BLaER1 (cell line): ENCODE data around the gene ZFP91.

ENCODE experiments used
- H3K27ac ChIP-seq: shearing (Covaris generic); formaldehyde crosslinking; 2 replicates; pipeline ENCODE4 v1.8.1; 2022
- H3K27me3 ChIP-seq: shearing (Covaris generic); formaldehyde crosslinking; 2 replicates; pipeline ENCODE4 v1.8.1; 2022
- H3K36me3 ChIP-seq: shearing (Covaris generic); formaldehyde crosslinking; 2 replicates; pipeline ENCODE4 v1.8.1; 2022
- H3K4me1 ChIP-seq: shearing (Covaris generic); formaldehyde crosslinking; 2 replicates; pipeline ENCODE4 v1.8.1; 2022
- H3K4me2 ChIP-seq: shearing (Covaris generic); formaldehyde crosslinking; 2 replicates; pipeline ENCODE4 v1.8.1; 2022
- H3K4me3 ChIP-seq: shearing (Covaris generic); formaldehyde crosslinking; 2 replicates; pipeline ENCODE4 v1.8.1; 2022
- H3K9ac ChIP-seq: shearing (Covaris generic); formaldehyde crosslinking; 2 replicates; pipeline ENCODE4 v1.8.1; 2022
- H3K9me3 ChIP-seq: shearing (Covaris generic); formaldehyde crosslinking; 2 replicates; pipeline ENCODE4 v1.8.1; 2022
- H4K20me1 ChIP-seq: shearing (Covaris generic); formaldehyde crosslinking; 2 replicates; pipeline ENCODE4 v1.8.1; 2022
- Cebpa-rat ChIP-seq: shearing (Covaris generic); IDR thresholded peaks from 2 replicates; pipeline ENCODE4 v1.8.1; 2022

The ZFP91 gene

GRCh38 chr11:58654908-58655296 is 76.0 kb downstream of the ZFP91 start:
- Histone ChIP-seq H3K9ac (no peak overlapping the region), H4K20me1 (no peaks in the 10 kb centered on the region), H3K36me3 (no peaks in the 10 kb centered on the region), H3K27me3 (no peaks in the 10 kb centered on the region), H3K9me3 (peaks cover 3% of the 10 kb centered on the region; the same call in 1 of the 2 replicates), H3K4me3 (no peak overlapping the region), H3K4me2 (no peak overlapping the region), H3K27ac (no peak overlapping the region), H3K4me1 (no peaks in the 10 kb centered on the region)
- TF ChIP-seq Cebpa-rat: no peak

DNA sequence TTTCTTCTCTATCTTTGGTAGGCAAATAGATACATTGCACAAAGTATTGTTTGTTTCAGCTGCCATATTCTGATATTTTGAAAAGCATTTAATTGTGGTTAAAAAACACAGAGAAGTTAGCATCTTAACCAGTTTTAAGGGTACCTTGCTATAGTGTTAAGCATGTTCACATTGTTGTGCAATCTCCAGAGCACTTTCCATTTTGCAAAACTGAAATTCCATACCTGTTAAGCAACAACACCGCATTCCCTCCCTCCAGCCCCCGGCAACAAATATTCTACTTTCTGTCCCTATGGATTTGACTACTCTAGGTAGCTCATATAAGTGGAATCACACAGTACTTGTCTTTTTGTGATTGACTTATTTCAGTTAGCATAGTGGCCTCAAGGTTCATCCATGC is 77.5 kb downstream of the ZFP91 start:
- no peaks in the 10 kb centered on the region for H3K9me3 ChIP-seq
- H4K20me1 ChIP-seq: no peaks in the 10 kb centered on the region
- no peak for TF ChIP-seq Cebpa-rat
- H3K27me3 ChIP-seq: no peaks in the 10 kb centered on the region
- H3K4me3 ChIP-seq: no peak overlapping the region
- H3K4me1 ChIP-seq: no peaks in the 10 kb centered on the region
- H3K27ac ChIP-seq: no peak overlapping the region
- no peak overlapping the region for H3K9ac ChIP-seq
- no peak overlapping the region for H3K4me2 ChIP-seq
- no peaks in the 10 kb centered on the region for H3K36me3 ChIP-seq

GRCh38 chr11:58658623-58659022 is 79.8 kb downstream of the ZFP91 start:
- H3K27me3 ChIP-seq: no peaks in the 10 kb centered on the region
- H3K27ac ChIP-seq: no peak overlapping the region
- H3K4me1 ChIP-seq: no peaks in the 10 kb centered on the region
- no peaks in the 10 kb centered on the region for H4K20me1 ChIP-seq
- H3K4me2 ChIP-seq: no peak overlapping the region
- TF ChIP-seq Cebpa-rat: no peak
- no peak overlapping the region for H3K4me3 ChIP-seq
- H3K9me3 ChIP-seq: no peaks in the 10 kb centered on the region
- H3K36me3 ChIP-seq: no peaks in the 10 kb centered on the region
- no peak overlapping the region for H3K9ac ChIP-seq

- Histone ChIP-seq H3K9ac (no peak overlapping the region), H3K9me3 (no peaks in the 10 kb centered on the region), H3K4me2 (no peak overlapping the region), H3K27me3 (no peaks in the 10 kb centered on the region), H3K27ac (no peak overlapping the region), H3K4me1 (no peaks in the 10 kb centered on the region), H4K20me1 (no peaks in the 10 kb centered on the region), H3K36me3 (no peaks in the 10 kb centered on the region), H3K4me3 (no peak overlapping the region)
- no peak for TF ChIP-seq Cebpa-rat
These were observed 80.5 kb downstream of the ZFP91 start for GRCh38 chr11:58659404-58659803.

GRCh38 chr11:58659910-58660570 is 81.2 kb downstream of the ZFP91 start:
- Histone ChIP-seq H3K27ac (no peak overlapping the region), H3K4me3 (no peak overlapping the region), H3K4me2 (no peak overlapping the region)

More at GRCh38 chr11:58659910-58660570, 81.2 kb downstream of the ZFP91 start:
- TF ChIP-seq Cebpa-rat: no peak
- no peaks in the 10 kb centered on the region for H3K27me3 ChIP-seq
- no peaks in the 10 kb centered on the region for H3K36me3 ChIP-seq
- H3K4me1 ChIP-seq: no peaks in the 10 kb centered on the region
- no peaks in the 10 kb centered on the region for H4K20me1 ChIP-seq
- no peak overlapping the region for H3K9ac ChIP-seq
- H3K9me3 ChIP-seq: no peaks in the 10 kb centered on the region
